ENCODE measurements around the gene POMT2. TPM values are rescaled to one million over a fixed set of nuclear protein-coding genes. Genes with fewer than 3 reads are reported as not detected.

The POMT2 gene
- total RNA-seq, 6 donors from 2014 or later: 14.6 to 36.7 (median 25.4) TPM

DNA sequence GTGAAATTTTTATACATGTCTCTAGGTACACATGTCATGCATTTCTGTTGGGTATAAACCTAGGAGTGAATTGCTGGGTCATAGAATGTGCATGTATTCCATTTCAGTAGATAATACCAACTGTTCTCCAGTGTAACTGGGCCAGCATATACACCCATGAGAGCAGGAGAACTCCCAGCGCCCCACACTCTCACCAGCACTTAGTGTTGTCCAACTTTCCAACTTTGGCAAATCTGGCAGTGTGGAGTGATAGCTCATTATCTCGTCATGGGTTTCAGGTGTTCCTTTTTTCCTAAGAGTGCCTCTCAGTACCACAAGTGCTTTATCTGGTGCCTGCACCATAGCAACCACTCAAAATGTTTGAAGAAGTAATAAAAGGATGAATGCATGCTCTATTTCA is 89.8 kb downstream of the POMT2 start:
- ATAC-seq (ENCODE audit: low FRiP score in 2 of 2): no peak
- H3K4me3 ChIP-seq: no peak overlapping the region
- WGBS, 2 donors: 80 to 92% methylated on average over 2 of the region's 2 CpGs
- H3K27me3 ChIP-seq: no peaks in the 10 kb centered on the region
- no peak for DNase-seq
- TF ChIP-seq, protein P1, sequence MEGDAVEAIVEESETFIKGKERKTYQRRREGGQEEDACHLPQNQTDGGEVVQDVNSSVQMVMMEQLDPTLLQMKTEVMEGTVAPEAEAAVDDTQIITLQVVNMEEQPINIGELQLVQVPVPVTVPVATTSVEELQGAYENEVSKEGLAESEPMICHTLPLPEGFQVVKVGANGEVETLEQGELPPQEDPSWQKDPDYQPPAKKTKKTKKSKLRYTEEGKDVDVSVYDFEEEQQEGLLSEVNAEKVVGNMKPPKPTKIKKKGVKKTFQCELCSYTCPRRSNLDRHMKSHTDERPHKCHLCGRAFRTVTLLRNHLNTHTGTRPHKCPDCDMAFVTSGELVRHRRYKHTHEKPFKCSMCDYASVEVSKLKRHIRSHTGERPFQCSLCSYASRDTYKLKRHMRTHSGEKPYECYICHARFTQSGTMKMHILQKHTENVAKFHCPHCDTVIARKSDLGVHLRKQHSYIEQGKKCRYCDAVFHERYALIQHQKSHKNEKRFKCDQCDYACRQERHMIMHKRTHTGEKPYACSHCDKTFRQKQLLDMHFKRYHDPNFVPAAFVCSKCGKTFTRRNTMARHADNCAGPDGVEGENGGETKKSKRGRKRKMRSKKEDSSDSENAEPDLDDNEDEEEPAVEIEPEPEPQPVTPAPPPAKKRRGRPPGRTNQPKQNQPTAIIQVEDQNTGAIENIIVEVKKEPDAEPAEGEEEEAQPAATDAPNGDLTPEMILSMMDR (IDR thresholded peaks at IDR 0.05): no peak
- TF ChIP-seq EP300 (IDR thresholded peaks at IDR 0.05) (no peak), POLR2AphosphoS5 (IDR thresholded peaks at IDR 0.05) (no peak), POLR2A (IDR thresholded peaks at IDR 0.05) (no peak)
- H3K4me1 ChIP-seq: no peaks in the 10 kb centered on the region
- no peaks in the 10 kb centered on the region for H3K36me3 ChIP-seq
- no peaks in the 10 kb centered on the region for H3K9me3 ChIP-seq
- H3K27ac ChIP-seq: no peak overlapping the region

DNA sequence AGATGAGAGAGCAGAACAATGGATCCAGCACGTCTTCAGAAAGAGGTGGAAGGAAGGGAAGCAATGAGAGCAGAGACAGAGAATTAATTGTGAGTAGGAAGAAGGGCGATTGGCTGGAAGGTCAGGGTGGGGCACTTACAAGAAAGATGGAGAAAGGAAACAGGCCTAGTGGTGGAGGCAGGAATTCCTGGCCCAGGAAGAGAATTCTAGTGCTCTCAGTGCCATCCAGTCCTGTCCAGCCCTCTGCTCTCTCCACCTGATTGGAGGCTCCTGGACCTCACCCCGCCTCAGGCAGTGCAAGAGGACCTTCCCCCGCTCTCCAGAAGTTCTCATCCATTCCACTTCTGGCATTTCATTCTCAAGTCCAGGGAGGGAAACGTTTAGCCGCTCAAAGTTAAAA is 92.6 kb downstream of the POMT2 start:
- 46 to 61% methylated on average over 6 of the region's 6 CpGs for WGBS, 2 donors
- ATAC-seq (ENCODE audit: low FRiP score in 2 of 2): no peak

DNA sequence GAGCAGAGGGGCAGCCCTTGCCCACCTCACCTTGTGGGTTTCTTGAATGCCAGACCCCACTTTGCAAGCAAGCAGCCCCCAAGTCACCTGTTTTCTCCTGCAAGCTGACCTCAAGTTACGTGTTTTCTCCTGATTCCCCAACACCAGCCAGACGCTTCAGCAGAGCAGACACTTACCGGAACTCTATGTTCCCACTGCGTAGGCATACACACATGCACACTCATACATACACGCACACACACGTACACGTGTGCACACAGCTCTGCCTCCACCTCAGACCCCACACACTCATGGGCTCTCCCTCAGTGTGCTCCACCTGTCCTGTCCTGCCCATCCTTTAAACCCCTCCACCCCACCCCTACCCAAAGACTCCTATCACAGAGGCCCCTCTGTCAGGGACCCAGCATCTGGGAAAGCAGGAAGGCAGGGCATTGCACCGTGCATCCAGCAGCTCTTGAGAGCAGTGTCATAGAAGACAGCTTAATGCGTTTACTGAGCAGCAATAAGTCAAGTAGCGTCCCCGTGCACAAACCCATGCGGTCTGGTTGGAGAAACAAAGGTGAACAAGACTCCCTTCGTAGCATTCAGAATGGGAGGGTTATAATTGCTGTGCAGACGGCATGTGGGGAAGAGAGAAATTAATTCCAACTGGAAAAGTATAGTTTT is 94.7 kb downstream of the POMT2 start:
- H3K27me3 ChIP-seq: no peaks in the 10 kb centered on the region
- ATAC-seq (ENCODE audit: low FRiP score in 2 of 2) (no peak), DNase-seq (no peak)
- TF ChIP-seq POLR2A (IDR thresholded peaks at IDR 0.05) (no peak), POLR2AphosphoS5 (IDR thresholded peaks at IDR 0.05) (no peak), EP300 (IDR thresholded peaks at IDR 0.05) (no peak)
- TF ChIP-seq, protein P1 (IDR thresholded peaks at IDR 0.05): no peak
- no peak overlapping the region for H3K27ac ChIP-seq
- WGBS, 2 donors: 65 to 84% methylated on average over 13 to 14 of the region's 14 CpGs
- H3K9me3 ChIP-seq: no peaks in the 10 kb centered on the region
- H3K36me3 ChIP-seq: no peaks in the 10 kb centered on the region
- H3K4me1 ChIP-seq: no peaks in the 10 kb centered on the region
- H3K4me3 ChIP-seq: no peak overlapping the region

More for the DNA sequence above, 92.6 kb downstream of the POMT2 start:
- Histone ChIP-seq H3K27me3 (no peaks in the 10 kb centered on the region), H3K9me3 (no peaks in the 10 kb centered on the region), H3K4me1 (no peaks in the 10 kb centered on the region), H3K4me3 (no peak overlapping the region), H3K36me3 (no peaks in the 10 kb centered on the region), H3K27ac (no peak overlapping the region)
- no peak for TF ChIP-seq EP300 (IDR thresholded peaks at IDR 0.05)
- no peak for TF ChIP-seq POLR2AphosphoS5 (IDR thresholded peaks at IDR 0.05)
- TF ChIP-seq POLR2A (IDR thresholded peaks at IDR 0.05): no peak
- TF ChIP-seq, protein P1 (IDR thresholded peaks at IDR 0.05): no peak
- no peak for DNase-seq

DNA sequence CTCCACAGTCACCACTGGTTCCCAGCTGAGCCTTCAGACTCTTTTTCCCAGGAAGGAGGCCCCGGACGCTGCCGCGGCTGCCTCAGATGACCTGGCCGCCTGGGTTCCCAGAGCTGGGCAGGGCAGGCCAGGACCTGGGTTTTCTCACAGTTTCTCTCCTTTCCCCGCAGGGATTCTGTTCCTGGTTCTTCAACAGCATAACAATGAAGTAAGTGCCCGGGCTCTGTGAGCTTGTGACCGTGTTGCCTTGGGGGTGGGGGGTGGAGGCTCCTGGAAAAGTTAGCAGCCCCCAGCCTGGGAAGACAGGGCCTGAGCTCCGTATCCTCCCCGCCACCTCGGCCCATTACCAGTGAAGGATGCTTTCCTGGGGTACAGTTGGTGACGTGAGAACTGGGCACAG is 95.4 kb downstream of the POMT2 start:
- TF ChIP-seq POLR2A (IDR thresholded peaks at IDR 0.05) (no peak), EP300 (IDR thresholded peaks at IDR 0.05) (no peak), POLR2AphosphoS5 (IDR thresholded peaks at IDR 0.05) (no peak)
- TF ChIP-seq, protein P1 (IDR thresholded peaks at IDR 0.05): no peak
- no peak overlapping the region for H3K4me3 ChIP-seq
- 66 to 76% methylated on average over 12 of the region's 12 CpGs for WGBS, 2 donors

More for the DNA sequence above, 95.4 kb downstream of the POMT2 start:
- H3K27me3 ChIP-seq: no peaks in the 10 kb centered on the region
- no peak for DNase-seq
- no peaks in the 10 kb centered on the region for H3K36me3 ChIP-seq
- no peak for ATAC-seq (ENCODE audit: low FRiP score in 2 of 2)
- H3K4me1 ChIP-seq: no peaks in the 10 kb centered on the region
- H3K27ac ChIP-seq: no peak overlapping the region
- no peaks in the 10 kb centered on the region for H3K9me3 ChIP-seq

Small RNA genes within 50 kb of the gene (small RNA-seq; reads per million reads assigned to genes)
- gene MIR1260A: 0 reads per million in 4 donors

Other genes with a start within 250 kb of the POMT2 start
- 10 to 100 TPM; 25.1 to 42.4 (median 32.7) TPM for gene CIPC, start 222.6 kb downstream of the POMT2 start, total RNA-seq
- gene ZDHHC22, start 179.1 kb downstream of the POMT2 start, total RNA-seq: under 1 TPM in 1 of 6 donors, not detected in 5; 0.06 TPM
- gene TMEM63C, start 139.1 kb downstream of the POMT2 start, total RNA-seq: 1 to 10 TPM in 1 of 6 donors, under 1 TPM in 3, not detected in 2; 0.15 to 8.3 (median 0.80) TPM
- under 1 TPM in 1 of 6 donors, not detected in 5; 0.30 TPM for gene NGB, start 49.7 kb downstream of the POMT2 start, total RNA-seq
- gene GSTZ1, start 153 bp upstream of the POMT2 start, total RNA-seq: 10 to 100 TPM; 12.4 to 35.6 (median 19.0) TPM
- 10 to 100 TPM in 4 of 6 donors, 1 to 10 TPM in 2; 7.8 to 20.6 (median 11.2) TPM for gene TMED8, start 56.2 kb upstream of the POMT2 start, total RNA-seq
- 1 to 10 TPM in 4 of 6 donors, under 1 TPM in 2; 0.67 to 8.8 (median 1.5) TPM for gene SAMD15, start 56.5 kb upstream of the POMT2 start, total RNA-seq
- gene NOXRED1, start 102.6 kb upstream of the POMT2 start, total RNA-seq: under 1 TPM in 4 of 6 donors, not detected in 2; 0.30 to 0.40 (median 0.31) TPM
- 10 to 100 TPM in 4 of 6 donors, 1 to 10 TPM in 2; 7.1 to 19.2 (median 16.8) TPM for gene VIPAS39, start 136.7 kb upstream of the POMT2 start, total RNA-seq
- 100 to 1,000 TPM in 1 of 6 donors, 10 to 100 TPM in 5; 41.9 to 110 (median 93.3) TPM for gene AHSA1, start 137.2 kb upstream of the POMT2 start, total RNA-seq
- not detected for gene ISM2, start 177.9 kb upstream of the POMT2 start, total RNA-seq